ENCODE results near the gene SLCO3A1. TPM values are rescaled to one million over a fixed set of nuclear protein-coding genes. Genes with fewer than 3 reads are reported as not detected.
A peak's percentile ranks its signal among the peaks of the same experiment; 100 is the strongest.

The SLCO3A1 gene
- total RNA-seq, 1 experiment from 2014 or later = not detected

GRCh38 chr15:92082006-92082843, 228.7 kb downstream of the SLCO3A1 start:
- ChIA-PET CTCF (interaction anchor here (1.3 kb wide), 1 partner anchor 9 kb away, joined by 3 read pairs; no protein-coding TSS in a partner anchor), POLR2A (no interaction called here)
- H3K27me3 Mint-ChIP-seq (ENCODE audit: insufficient read depth, unreplicated experiment) = peaks cover 4% of the 10 kb centered on the region
- no TSS peak for BruUV-seq (replicated peaks)
- Histone ChIP-seq H3K9me3 (no peaks in the 10 kb centered on the region), H3K4me3 (ENCODE audit: low read depth, low read length) (no peak overlapping the region), H3K4me1 (no peaks in the 10 kb centered on the region), H3K27me3 (replicated peaks; ENCODE audit: control insufficient read depth, insufficient read depth, low read length) (no peaks in the 10 kb centered on the region), H3K36me3 (ENCODE audit: control insufficient read depth, insufficient read depth, low read length) (no peaks in the 10 kb centered on the region)
- peak; percentile 81 to 87 for TF ChIP-seq CTCF (IDR thresholded peaks at IDR 0.05; ENCODE audit: insufficient read depth in 1 of 2, low read depth in 1 of 2, low read length in 1 of 2, severe bottlenecking in 1 of 2, unreplicated experiment in 1 of 2)
- no peak overlapping the region for H3K27ac Mint-ChIP-seq (ENCODE audit: unreplicated experiment)
- intact Hi-C loops (cut with micrococcal nuclease; ENCODE audit: unreplicated experiment) = loop anchor here (1.0 to 2.0 kb wide), 2 partner anchors 375 to 779 kb away; no protein-coding TSS in a partner anchor
- H3K4me3 Mint-ChIP-seq (ENCODE audit: unreplicated experiment) = no peak overlapping the region
- peak; percentile 56 to 71 for DNase-seq
- no peaks in the 10 kb centered on the region for H3K36me3 Mint-ChIP-seq (ENCODE audit: insufficient read depth, unreplicated experiment)
- H3K9me3 Mint-ChIP-seq (ENCODE audit: unreplicated experiment) = no peaks in the 10 kb centered on the region
- H3K4me1 Mint-ChIP-seq (ENCODE audit: low read depth, unreplicated experiment) = no peaks in the 10 kb centered on the region

GRCh38 chr15:92083190-92083589, 229.7 kb downstream of the SLCO3A1 start:
- H3K27me3 Mint-ChIP-seq (ENCODE audit: insufficient read depth, unreplicated experiment) = peaks cover 4% of the 10 kb centered on the region
- ChIA-PET CTCF (interaction anchor here (1.3 kb wide), 1 partner anchor 8 kb away, joined by 3 read pairs; no protein-coding TSS in a partner anchor), POLR2A (no interaction called here)
- no peaks in the 10 kb centered on the region for H3K36me3 Mint-ChIP-seq (ENCODE audit: insufficient read depth, unreplicated experiment)
- BruUV-seq (replicated peaks) = no TSS peak
- H3K27ac Mint-ChIP-seq (ENCODE audit: unreplicated experiment) = no peak overlapping the region
- Histone ChIP-seq H3K4me3 (ENCODE audit: low read depth, low read length) (no peak overlapping the region), H3K4me1 (no peaks in the 10 kb centered on the region), H3K9me3 (no peaks in the 10 kb centered on the region), H3K27me3 (replicated peaks; ENCODE audit: control insufficient read depth, insufficient read depth, low read length) (no peaks in the 10 kb centered on the region), H3K36me3 (ENCODE audit: control insufficient read depth, insufficient read depth, low read length) (no peaks in the 10 kb centered on the region)
- no peak overlapping the region for H3K4me3 Mint-ChIP-seq (ENCODE audit: unreplicated experiment)
- DNase-seq = no peak
- H3K4me1 Mint-ChIP-seq (ENCODE audit: low read depth, unreplicated experiment) = no peaks in the 10 kb centered on the region
- intact Hi-C loops (cut with micrococcal nuclease; ENCODE audit: unreplicated experiment) = loop anchor here (2.0 kb wide), 1 partner anchor 376 kb away; no protein-coding TSS in a partner anchor
- TF ChIP-seq CTCF (IDR thresholded peaks at IDR 0.05; ENCODE audit: insufficient read depth in 1 of 2, low read depth in 1 of 2, low read length in 1 of 2, severe bottlenecking in 1 of 2, unreplicated experiment in 1 of 2) = no peak
- no peaks in the 10 kb centered on the region for H3K9me3 Mint-ChIP-seq (ENCODE audit: unreplicated experiment)

- Histone ChIP-seq H3K9me3 (no peaks in the 10 kb centered on the region), H3K4me3 (ENCODE audit: low read depth, low read length) (no peak overlapping the region), H3K27me3 (replicated peaks; ENCODE audit: control insufficient read depth, insufficient read depth, low read length) (no peaks in the 10 kb centered on the region; the same call in 1 of the 2 replicates), H3K36me3 (ENCODE audit: control insufficient read depth, insufficient read depth, low read length) (no peaks in the 10 kb centered on the region), H3K4me1 (no peaks in the 10 kb centered on the region)
- Mint-ChIP-seq H3K9me3 (ENCODE audit: unreplicated experiment) (no peaks in the 10 kb centered on the region), H3K27me3 (ENCODE audit: insufficient read depth, unreplicated experiment) (no peaks in the 10 kb centered on the region), H3K4me3 (ENCODE audit: unreplicated experiment) (no peak overlapping the region), H3K36me3 (ENCODE audit: insufficient read depth, unreplicated experiment) (no peaks in the 10 kb centered on the region), H3K27ac (ENCODE audit: unreplicated experiment) (no peak overlapping the region), H3K4me1 (ENCODE audit: low read depth, unreplicated experiment) (no peaks in the 10 kb centered on the region)
- intact Hi-C loops (cut with micrococcal nuclease; ENCODE audit: unreplicated experiment) = no loop called here
- no peak for TF ChIP-seq CTCF (IDR thresholded peaks at IDR 0.05; ENCODE audit: insufficient read depth in 1 of 2, low read depth in 1 of 2, low read length in 1 of 2, severe bottlenecking in 1 of 2, unreplicated experiment in 1 of 2)
- BruUV-seq (replicated peaks) = no TSS peak
- no peak for DNase-seq
- ChIA-PET POLR2A (no interaction called here), CTCF (interaction anchor here (0.6 kb wide), 2 partner anchors 239 to 533 kb away, joined by 3 read pairs; no protein-coding TSS in a partner anchor)
Observed at GRCh38 chr15:92087211-92087610, 233.7 kb downstream of the SLCO3A1 start.

Measured in Caco-2 (cell line).